HFFc6 (cell line): Measurements from ENCODE around the gene FLT3LG. TPM values are rescaled to one million over a fixed set of nuclear protein-coding genes. Genes with fewer than 3 reads are reported as not detected.

ENCODE experiments used
- DNase-seq: peaks from one replicate; pipeline ENCODE4 v3.0.0-alpha.2; 2018
- H3K27ac Mint-ChIP-seq: 2 replicates; pipeline ENCODE4 v1.8.0; 2020; ENCODE audit warnings: mild to moderate bottlenecking, mixed read lengths
- H3K27me3 Mint-ChIP-seq: 2 replicates; pipeline ENCODE4 v1.8.0; 2021; ENCODE audit warnings: mild to moderate bottlenecking, moderate library complexity, mixed read lengths; ENCODE audit not compliant: insufficient read depth
- H3K36me3 Mint-ChIP-seq: 2 replicates; pipeline ENCODE4 v1.8.0; 2021; ENCODE audit warnings: low read depth, mixed read lengths
- H3K4me1 Mint-ChIP-seq: 2 replicates; pipeline ENCODE4 v1.8.0; 2020; ENCODE audit warnings: low read depth, mixed read lengths
- H3K4me3 Mint-ChIP-seq: 2 replicates; pipeline ENCODE4 v1.8.0; 2020; ENCODE audit warnings: mild to moderate bottlenecking, moderate library complexity, mixed read lengths
- H3K9me3 Mint-ChIP-seq: 2 replicates; pipeline ENCODE4 v1.8.0; 2020; ENCODE audit warnings: mild to moderate bottlenecking, mixed read lengths
- CTCF ChIP-seq: fragments of 200-600 bp; sonication (generic); IDR thresholded peaks from 2 replicates; pipeline ENCODE4 v1.5.0; 2021; ENCODE audit warnings: antibody characterized with exemption, mild to moderate bottlenecking
- total RNA-seq, 6 experiments: library from RNA; stranded (reverse); fragmentation: NEBNext Ultra II Directional; extraction: Animal tissue kit (Norgen Biotek cat#: 25700); gene quantifications; 2 replicates in 1 of 6; 3 replicates in 5 of 6; pipeline ENCODE4 v1.2.3, GENCODE V29; 2021

Gene FLT3LG
- total RNA-seq, 6 experiments from 2014 or later: 4.9 to 12.5 (median 9.4) TPM

DNA sequence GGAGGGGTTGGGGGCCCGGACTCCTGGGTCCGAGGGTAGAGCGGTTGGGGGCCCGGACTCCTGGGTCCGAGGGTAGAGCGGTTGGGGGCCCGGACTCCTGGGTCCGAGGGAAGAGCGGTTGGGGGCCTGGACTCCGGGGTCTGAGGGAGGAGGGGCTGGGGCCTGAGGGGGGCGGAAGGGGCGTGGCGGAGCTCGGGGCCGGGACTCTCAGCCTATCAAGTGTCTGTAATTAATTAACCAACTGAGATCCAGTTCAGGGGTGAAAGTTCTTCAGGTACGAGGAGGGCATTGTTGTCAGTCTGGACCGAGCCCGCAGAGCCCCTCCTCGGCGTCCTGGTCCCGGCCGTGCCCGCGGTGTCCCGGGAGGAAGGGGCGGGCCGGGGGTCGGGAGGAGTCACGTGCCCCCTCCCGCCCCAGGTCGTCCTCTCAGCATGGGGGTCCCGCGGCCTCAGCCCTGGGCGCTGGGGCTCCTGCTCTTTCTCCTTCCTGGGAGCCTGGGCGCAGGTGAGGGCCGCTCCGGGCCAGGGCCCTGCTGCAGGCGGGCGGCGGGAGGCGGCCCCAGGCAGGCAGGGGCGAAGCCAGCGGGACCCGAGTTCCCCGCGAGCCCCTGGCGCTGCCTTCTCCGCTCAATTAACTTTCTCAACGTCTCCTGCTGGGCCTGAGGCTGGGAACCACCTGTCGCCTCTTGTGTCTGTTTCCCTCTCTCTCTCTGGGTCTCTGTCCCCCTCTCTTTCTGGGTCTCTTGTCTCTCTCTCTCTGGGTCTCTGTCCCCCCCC lies 39.1 kb downstream of the FLT3LG start:
- Mint-ChIP-seq H3K4me3 (peak overlapping the region; percentile 88), H3K27me3 (no peaks in the 10 kb centered on the region; the same call in 1 of the 2 replicates), H3K4me1 (peaks cover 16% of the 10 kb centered on the region), H3K9me3 (no peaks in the 10 kb centered on the region), H3K36me3 (no peaks in the 10 kb centered on the region), H3K27ac (peak overlapping the region; percentile 71)
- DNase-seq: no peak
- TF ChIP-seq CTCF: no peak

DNA sequence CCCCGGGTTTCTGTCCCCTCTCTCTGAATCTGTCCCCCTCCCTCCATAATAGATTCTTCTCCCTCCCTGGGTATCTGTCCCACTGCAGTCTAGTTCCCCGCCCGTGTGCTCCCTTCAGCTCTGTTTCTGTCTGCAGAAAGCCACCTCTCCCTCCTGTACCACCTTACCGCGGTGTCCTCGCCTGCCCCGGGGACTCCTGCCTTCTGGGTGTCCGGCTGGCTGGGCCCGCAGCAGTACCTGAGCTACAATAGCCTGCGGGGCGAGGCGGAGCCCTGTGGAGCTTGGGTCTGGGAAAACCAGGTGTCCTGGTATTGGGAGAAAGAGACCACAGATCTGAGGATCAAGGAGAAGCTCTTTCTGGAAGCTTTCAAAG lies 39.7 kb downstream of the FLT3LG start:
- TF ChIP-seq CTCF: no peak
- Mint-ChIP-seq H3K4me3 (peak overlapping the region; percentile 84), H3K27me3 (no peaks in the 10 kb centered on the region; the same call in 1 of the 2 replicates), H3K4me1 (peaks cover 16% of the 10 kb centered on the region), H3K27ac (peak overlapping the region; percentile 71), H3K9me3 (no peaks in the 10 kb centered on the region), H3K36me3 (no peaks in the 10 kb centered on the region)
- DNase-seq: no peak

DNA sequence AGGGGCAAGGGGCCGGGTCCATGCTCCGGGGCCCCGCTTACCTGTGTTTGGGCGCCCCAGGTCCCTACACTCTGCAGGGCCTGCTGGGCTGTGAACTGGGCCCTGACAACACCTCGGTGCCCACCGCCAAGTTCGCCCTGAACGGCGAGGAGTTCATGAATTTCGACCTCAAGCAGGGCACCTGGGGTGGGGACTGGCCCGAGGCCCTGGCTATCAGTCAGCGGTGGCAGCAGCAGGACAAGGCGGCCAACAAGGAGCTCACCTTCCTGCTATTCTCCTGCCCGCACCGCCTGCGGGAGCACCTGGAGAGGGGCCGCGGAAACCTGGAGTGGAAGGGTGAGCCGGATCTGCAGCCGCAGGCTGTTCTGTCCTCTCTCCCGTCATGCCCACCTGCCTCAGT lies 40.1 kb downstream of the FLT3LG start:
- no peak for TF ChIP-seq CTCF
- no peak overlapping the region for H3K27ac Mint-ChIP-seq

GRCh38 chr19:49515767-49516166 lies 41.8 kb downstream of the FLT3LG start:
- Mint-ChIP-seq H3K4me1 (peaks cover 16% of the 10 kb centered on the region), H3K36me3 (no peaks in the 10 kb centered on the region), H3K27me3 (no peaks in the 10 kb centered on the region; the same call in 1 of the 2 replicates), H3K27ac (no peak overlapping the region), H3K9me3 (no peaks in the 10 kb centered on the region), H3K4me3 (no peak overlapping the region)
- TF ChIP-seq CTCF: no peak
- DNase-seq: no peak

More for the DNA sequence above, 40.1 kb downstream of the FLT3LG start:
- Mint-ChIP-seq H3K4me3 (peak overlapping the region; percentile 84; the same call in 1 of the 2 replicates), H3K9me3 (no peaks in the 10 kb centered on the region), H3K27me3 (no peaks in the 10 kb centered on the region; the same call in 1 of the 2 replicates), H3K4me1 (peaks cover 16% of the 10 kb centered on the region), H3K36me3 (no peaks in the 10 kb centered on the region)
- DNase-seq: no peak

- Mint-ChIP-seq H3K27ac (no peak overlapping the region), H3K4me3 (no peak overlapping the region), H3K9me3 (no peaks in the 10 kb centered on the region), H3K27me3 (no peaks in the 10 kb centered on the region; the same call in 1 of the 2 replicates), H3K36me3 (no peaks in the 10 kb centered on the region), H3K4me1 (no peaks in the 10 kb centered on the region)
- no peak for DNase-seq
- TF ChIP-seq CTCF: no peak
These were observed 44.0 kb downstream of the FLT3LG start for GRCh38 chr19:49518033-49518432.
